SK-N-MC (cell line): ENCODE results near the gene SEPTIN1.
A peak's percentile ranks its signal among the peaks of the same experiment; 100 is the strongest.

Source experiments
- DNase-seq: peaks from one replicate; pipeline ENCODE4 v3.0.0-alpha.2; 2011; ENCODE audit warnings: low read depth, low spot score
- H3K27ac ChIP-seq: fragments of 200-600 bp; sonication (generic); 2 replicates; pipeline ENCODE4 v1.5.1; 2016; ENCODE audit warnings: mixed run types
- H3K36me3 ChIP-seq: fragments of 200-600 bp; sonication (generic); 2 replicates; pipeline ENCODE4 v1.6.1; 2017; ENCODE audit warnings: antibody characterized with exemption, low read length, mixed read lengths; ENCODE audit not compliant: insufficient read depth
- H3K4me3 ChIP-seq: fragments of 200-600 bp; sonication (generic); 2 replicates; pipeline ENCODE4 v1.5.1; 2016
- H3K9ac ChIP-seq: fragments of 200-600 bp; sonication (generic); 2 replicates; pipeline ENCODE4 v1.8.0; 2017; ENCODE audit warnings: mixed run types, mixed read lengths; ENCODE audit not compliant: insufficient read length
- H3K9me3 ChIP-seq: fragments of 200-600 bp; sonication (generic); 2 replicates; pipeline ENCODE4 v1.6.1; 2017; ENCODE audit warnings: low read depth, mild to moderate bottlenecking, antibody characterized with exemption, low read length, moderate library complexity, mixed read lengths
- EZH2 ChIP-seq: fragments of 200-600 bp; sonication (generic); IDR thresholded peaks from one replicate; pipeline ENCODE4 v1.6.1; 2017; ENCODE audit warnings: antibody characterized with exemption
- FOXP2 ChIP-seq: optimal IDR thresholded peaks from 2 replicates; pipeline ENCODE3; 2011; ENCODE audit warnings: mild to moderate bottlenecking, moderate library complexity; ENCODE audit not compliant: insufficient read depth; ENCODE audit errors: extremely low read length, control extremely low read depth
- POLR2AphosphoS5 ChIP-seq: IDR thresholded peaks from 2 replicates; pipeline ENCODE4 v1.6.1; 2012; ENCODE audit warnings: mild to moderate bottlenecking, low read depth, low read length, borderline replicate concordance

SEPTIN1 gene

DNA sequence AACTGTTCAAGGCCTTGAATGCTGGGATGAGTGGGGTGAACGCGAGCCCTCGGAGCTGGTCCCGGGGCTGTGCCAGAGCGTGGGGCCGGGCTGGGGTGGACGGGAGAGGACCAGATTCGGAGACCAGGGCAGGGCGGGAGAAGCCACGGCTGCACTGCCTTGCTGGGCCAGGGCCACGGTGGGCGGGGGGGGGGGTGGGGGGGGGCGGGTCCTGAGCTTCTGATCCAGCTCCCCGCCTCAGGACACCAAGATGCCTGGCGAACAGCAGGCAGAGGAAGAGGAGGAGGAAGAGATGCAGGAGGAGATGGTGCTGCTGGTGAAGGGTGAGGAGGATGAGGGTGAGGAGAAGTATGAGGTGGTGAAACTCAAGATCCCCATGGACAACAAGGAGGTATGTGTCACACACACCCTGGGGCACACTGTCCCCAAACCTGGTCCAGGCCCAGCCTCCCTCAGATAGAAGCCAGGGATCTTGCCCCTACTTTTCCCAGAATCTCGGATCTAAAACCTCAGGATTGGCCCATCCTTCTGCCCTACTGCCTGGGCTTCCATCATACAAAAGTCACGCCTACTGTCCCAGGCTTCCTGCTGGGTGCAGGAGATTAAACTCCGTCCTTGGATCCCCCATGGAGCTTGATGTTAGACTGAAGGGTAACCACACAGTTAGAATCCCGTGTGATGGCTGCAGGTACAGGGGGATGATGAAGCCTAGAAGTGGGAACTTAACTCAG, 25.6 kb upstream of the SEPTIN1 start:
- peaks cover 3% of the 10 kb centered on the region for H3K36me3 ChIP-seq
- DNase-seq = no peak
- H3K9ac ChIP-seq = peak overlapping the region; percentile 73
- no peak overlapping the region for H3K27ac ChIP-seq
- no peak for TF ChIP-seq EZH2
- no peak for TF ChIP-seq POLR2AphosphoS5
- no peak for TF ChIP-seq FOXP2
- H3K9me3 ChIP-seq = no peaks in the 10 kb centered on the region
- peak overlapping the region; percentile 90 for H3K4me3 ChIP-seq

GRCh38 chr16:30407102-30407803, 24.9 kb upstream of the SEPTIN1 start, which contains the start of gene ZNF771:
ZNF771 (plus strand) TSS chr16:30407606; CDS start chr16:30408054, 448 bp downstream.
- Histone ChIP-seq H3K9ac (peak within 1 kb of the TSS; percentile 73), H3K27ac (no peak within 1 kb of the TSS), H3K4me3 (peak within 1 kb of the TSS; percentile 90), H3K36me3 (no peaks in the 10 kb centered on the region; the same call in 1 of the 2 replicates), H3K9me3 (no peaks in the 10 kb centered on the region)
- peak; percentile 81 for TF ChIP-seq POLR2AphosphoS5
- no peak for TF ChIP-seq EZH2
- no peak for TF ChIP-seq FOXP2
- DNase-seq = no peak

DNA sequence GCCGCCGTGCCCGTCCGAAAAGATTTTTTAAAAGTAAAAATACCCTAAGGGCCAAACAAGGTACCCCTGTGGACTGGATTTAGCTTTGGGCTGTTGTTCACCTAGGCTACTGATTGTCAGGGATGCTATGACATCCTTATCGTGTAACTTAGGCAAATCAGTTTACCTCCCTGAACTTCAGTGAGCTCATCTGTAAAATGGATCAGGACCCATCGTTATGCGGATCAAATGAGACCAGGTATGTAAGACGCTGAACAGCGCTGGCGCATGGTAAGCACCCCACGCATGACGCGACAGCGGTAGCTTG, 24.4 kb upstream of the SEPTIN1 start:
- TF ChIP-seq FOXP2 (no peak), POLR2AphosphoS5 (no peak), EZH2 (no peak)
- H3K27ac ChIP-seq = no peak overlapping the region
- DNase-seq = no peak

GRCh38 chr16:30401768-30402425, 19.5 kb upstream of the SEPTIN1 start:
- no peak for DNase-seq
- Histone ChIP-seq H3K36me3 (peaks cover 7% of the 10 kb centered on the region; the same call in 1 of the 2 replicates), H3K9ac (no peak overlapping the region), H3K9me3 (no peaks in the 10 kb centered on the region), H3K27ac (no peak overlapping the region), H3K4me3 (no peak overlapping the region)
- no peak for TF ChIP-seq EZH2
- no peak for TF ChIP-seq POLR2AphosphoS5
- TF ChIP-seq FOXP2 = no peak

More for the DNA sequence above, 24.4 kb upstream of the SEPTIN1 start:
- no peaks in the 10 kb centered on the region; the same call in 1 of the 2 replicates for H3K36me3 ChIP-seq
- H3K9me3 ChIP-seq = no peaks in the 10 kb centered on the region
- peak overlapping the region; percentile 90 for H3K4me3 ChIP-seq
- no peak overlapping the region for H3K9ac ChIP-seq

- Histone ChIP-seq H3K27ac (peak overlapping the region; percentile 94; the same call in 1 of the 2 replicates), H3K9me3 (no peaks in the 10 kb centered on the region), H3K4me3 (peak overlapping the region; percentile 93), H3K9ac (peak overlapping the region; percentile 95), H3K36me3 (peaks cover 7% of the 10 kb centered on the region; the same call in 1 of the 2 replicates)
- TF ChIP-seq POLR2AphosphoS5 (no peak; the same call in 1 of the 2 replicates), EZH2 (no peak), FOXP2 (no peak)
- DNase-seq = no peak
Measured at GRCh38 chr16:30399435-30400186, 17.2 kb upstream of the SEPTIN1 start.

DNA sequence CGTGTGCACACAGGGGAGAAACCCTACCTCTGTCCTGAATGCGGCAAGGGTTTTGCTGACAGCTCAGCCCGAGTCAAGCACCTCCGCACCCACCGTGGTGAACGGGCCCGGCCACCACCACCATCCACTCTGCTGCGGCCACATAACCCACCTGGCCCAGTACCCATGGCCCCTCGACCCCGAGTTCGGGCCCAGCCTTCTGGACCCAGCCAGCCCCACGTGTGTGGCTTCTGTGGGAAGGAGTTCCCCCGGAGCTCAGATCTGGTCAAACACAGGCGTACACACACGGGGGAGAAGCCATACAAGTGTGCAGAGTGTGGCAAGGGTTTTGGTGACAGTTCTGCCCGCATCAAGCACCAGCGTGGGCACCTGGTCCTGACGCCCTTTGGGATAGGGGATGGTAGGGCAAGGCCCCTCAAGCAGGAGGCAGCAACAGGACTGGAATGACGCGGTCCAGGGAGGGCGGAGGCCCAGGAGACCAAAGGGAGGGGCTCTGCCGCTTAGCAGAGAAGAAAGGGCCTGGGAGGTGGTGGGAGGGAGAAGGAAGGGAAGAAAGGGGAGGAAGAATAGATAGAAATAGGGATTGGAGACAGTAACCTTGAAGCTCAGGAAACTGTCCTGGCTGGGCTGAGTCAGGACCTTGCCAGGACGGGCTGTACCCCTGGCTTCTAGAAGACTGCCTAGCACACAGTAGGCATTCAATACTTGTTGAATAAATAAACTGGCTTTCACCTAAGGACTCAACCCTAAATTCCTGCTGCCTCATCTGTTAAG, 16.5 kb upstream of the SEPTIN1 start:
- Histone ChIP-seq H3K36me3 (peaks cover 7% of the 10 kb centered on the region; the same call in 1 of the 2 replicates), H3K9me3 (no peaks in the 10 kb centered on the region), H3K27ac (no peak overlapping the region), H3K9ac (no peak overlapping the region), H3K4me3 (no peak overlapping the region)
- DNase-seq = no peak
- TF ChIP-seq EZH2 = no peak
- no peak for TF ChIP-seq POLR2AphosphoS5
- TF ChIP-seq FOXP2 = no peak

DNA sequence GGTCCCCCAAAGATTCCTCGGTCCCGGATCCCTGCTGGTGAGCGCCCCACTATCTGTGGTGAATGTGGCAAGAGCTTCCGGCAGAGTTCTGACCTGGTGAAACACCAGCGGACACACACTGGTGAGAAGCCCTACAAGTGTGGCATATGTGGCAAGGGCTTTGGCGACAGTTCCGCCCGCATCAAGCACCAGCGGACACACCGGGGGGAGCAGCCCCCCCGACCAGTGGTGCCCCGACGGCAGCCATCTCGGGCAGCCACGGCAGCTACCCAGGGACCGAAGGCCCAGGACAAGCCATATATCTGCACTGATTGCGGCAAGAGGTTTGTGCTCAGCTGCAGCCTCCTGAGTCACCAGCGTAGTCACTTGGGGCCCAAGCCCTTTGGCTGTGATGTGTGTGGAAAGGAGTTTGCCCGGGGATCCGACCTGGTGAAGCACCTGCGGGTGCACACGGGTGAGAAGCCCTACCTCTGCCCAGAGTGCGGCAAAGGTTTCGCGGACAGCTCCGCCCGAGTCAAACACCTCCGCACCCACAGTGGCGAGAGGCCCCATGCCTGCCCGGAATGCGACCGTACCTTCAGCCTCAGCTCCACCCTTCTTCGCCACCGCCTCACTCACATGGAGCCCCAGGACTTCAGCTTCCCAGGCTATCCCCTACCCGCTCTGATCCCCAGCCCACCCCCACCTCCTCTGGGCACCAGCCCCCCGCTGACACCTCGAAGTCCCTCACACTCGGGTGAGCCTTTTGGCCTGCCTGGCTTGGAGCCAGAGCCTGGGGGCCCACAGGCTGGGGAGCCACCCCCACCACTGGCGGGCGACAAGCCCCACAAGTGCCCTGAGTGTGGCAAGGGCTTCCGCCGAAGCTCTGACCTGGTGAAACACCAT, 15.7 kb upstream of the SEPTIN1 start:
- no peak for TF ChIP-seq EZH2
- TF ChIP-seq POLR2AphosphoS5 = no peak
- no peak for TF ChIP-seq FOXP2
- peaks cover 7% of the 10 kb centered on the region; the same call in 1 of the 2 replicates for H3K36me3 ChIP-seq
- H3K4me3 ChIP-seq = no peak overlapping the region
- H3K27ac ChIP-seq = no peak overlapping the region
- no peaks in the 10 kb centered on the region for H3K9me3 ChIP-seq
- DNase-seq = no peak
- no peak overlapping the region for H3K9ac ChIP-seq
